GM10847 (cell line): ENCODE data around the gene RILPL2.
A peak's percentile ranks its signal among the peaks of the same experiment; 100 is the strongest.

ENCODE experiments used
- POLR2A ChIP-seq: IDR thresholded peaks from 2 replicates; pipeline ENCODE4 v1.6.1; 2011; ENCODE audit not compliant: insufficient read length; ENCODE audit errors: extremely low read depth

Gene RILPL2

GRCh38 chr12:123457980-123458779 is 21.7 kb upstream of the RILPL2 start, which contains the start of gene SNRNP35:
TSS of gene SNRNP35 (plus strand) at chr12:123458139. CDS start at chr12:123465541, 7,402 bp downstream.
- peak; percentile 61 for TF ChIP-seq POLR2A

DNA sequence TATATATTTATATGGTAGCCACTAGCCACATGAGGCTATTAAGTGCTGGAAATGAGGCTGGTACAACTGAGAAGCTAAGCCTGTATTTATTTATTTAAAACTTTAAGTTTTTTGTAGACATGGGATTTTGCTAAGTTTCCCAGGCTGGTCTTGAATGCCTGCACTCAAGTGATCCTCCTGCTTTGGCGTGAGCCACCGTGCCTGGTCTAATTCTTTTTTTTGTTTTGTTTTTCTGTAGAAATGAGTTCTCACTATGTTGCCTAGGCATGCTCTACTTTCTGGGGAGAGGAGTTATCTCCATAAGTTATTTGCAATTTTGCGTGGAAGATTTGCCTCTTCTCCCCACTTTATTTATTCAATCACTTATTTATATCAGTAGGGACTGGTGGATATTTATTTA is 16.7 kb upstream of the RILPL2 start:
- no peak for TF ChIP-seq POLR2A

DNA sequence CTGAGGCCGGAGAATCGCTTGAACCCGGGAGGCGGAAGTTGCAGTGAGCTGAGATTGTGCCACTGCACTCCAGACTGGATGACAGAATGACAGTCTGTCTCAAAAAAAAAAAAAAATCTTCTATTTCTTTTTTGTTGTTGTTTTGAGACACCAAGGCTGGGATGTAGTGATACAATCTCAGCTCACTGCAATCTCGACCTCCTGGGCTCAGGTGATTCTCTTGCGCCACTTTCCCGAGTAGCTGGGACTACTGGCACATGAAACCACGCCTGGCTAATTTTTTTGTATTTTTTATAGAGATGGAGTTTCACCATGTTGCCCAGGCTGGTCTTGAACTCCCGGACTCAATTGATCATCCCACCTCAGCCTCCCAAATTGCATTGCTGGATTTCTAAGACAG is 14.2 kb upstream of the RILPL2 start:
- TF ChIP-seq POLR2A: no peak

GRCh38 chr12:123449856-123450255 is 13.4 kb upstream of the RILPL2 start:
- TF ChIP-seq POLR2A: no peak

- TF ChIP-seq POLR2A: no peak
These were observed 12.8 kb upstream of the RILPL2 start for GRCh38 chr12:123449249-123449733.

- no peak for TF ChIP-seq POLR2A
These were observed 9.8 kb upstream of the RILPL2 start for GRCh38 chr12:123446333-123446713.

DNA sequence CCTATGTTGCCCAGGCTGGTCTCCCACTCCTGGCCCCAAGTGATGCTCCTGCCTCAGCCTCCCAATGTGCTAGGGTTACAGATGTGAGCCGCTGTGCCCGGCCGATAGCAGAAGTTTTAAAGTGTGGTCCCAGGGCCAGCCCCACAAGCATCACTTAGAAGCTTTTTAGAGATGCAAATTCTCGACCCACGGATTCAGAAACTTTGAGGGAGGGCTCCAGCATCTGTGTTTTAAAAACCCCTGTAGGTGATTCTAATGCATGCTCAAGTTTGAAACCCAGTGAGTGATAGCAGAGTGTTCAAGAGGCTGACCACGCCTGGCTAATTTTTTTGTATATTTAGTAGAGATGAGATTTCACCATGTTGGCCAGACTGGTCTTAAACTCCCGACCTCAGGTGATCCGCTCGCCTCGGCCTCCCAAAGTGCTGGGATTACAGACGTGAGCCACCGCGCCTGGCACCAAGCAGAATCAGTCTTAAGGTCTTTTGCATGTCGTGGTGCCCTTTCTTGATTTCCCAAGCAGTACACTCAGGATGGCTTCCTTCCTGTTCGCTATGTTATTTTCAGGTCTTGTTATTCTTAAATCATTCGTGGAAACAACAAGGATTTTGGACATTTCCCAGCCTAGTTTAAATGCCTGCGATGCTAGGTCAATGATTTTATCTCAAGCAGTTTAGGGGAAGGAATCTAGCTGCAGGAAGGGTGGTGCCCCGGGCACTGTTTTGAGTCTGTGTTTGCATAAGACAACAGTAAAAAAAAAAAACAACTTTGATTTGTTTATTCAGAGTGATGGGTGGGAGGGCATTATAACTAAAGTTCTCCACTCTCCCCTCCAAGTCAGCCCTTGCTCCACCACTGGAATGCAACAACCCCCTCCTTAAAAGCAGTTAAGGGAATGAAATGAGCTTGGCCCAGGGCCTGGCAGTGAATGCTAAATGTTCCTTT is 9.2 kb upstream of the RILPL2 start:
- TF ChIP-seq POLR2A: no peak

DNA sequence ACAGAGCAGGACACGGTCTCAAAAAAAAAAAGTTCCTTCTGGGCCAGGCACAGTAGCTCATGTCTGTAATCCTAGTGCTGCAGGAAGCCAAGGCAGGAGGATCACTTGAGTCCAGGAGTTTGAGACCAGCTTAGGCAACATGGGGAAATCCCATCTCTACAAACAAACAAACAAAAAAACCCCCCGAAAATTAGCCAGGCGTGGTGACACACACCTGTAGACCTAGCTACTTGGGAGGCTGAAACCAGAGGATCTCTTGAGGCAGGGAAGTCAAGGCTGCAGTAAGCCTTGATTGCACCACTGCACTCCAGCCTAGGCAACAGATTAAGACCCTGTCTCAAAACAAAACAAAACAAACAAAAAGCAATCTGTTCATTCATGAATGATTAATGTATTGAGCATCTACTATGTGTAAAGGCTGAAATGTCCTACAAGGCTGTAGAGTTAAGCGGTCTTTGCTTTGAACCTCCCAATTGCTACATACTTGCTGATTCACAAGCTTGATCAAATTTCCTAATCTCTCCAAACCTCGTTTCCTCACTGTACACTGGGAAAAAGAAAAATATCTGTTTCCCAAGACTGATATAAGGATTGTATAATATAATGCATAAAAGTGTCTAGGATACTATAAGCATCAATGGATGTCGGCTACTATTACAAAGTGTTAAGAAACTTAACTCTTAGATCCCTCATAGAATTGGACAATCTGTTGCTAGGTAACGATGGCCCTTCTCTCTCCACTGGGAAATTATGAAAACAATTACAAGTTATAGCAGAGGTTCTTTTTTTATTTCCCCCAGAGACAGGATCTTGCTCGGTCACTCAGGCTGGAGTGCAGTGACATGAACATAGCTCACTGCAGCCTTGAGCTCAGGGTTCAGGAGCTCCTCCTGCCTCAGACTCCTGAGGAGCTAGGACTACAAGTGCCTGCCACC is 7.9 kb upstream of the RILPL2 start:
- TF ChIP-seq POLR2A: no peak

DNA sequence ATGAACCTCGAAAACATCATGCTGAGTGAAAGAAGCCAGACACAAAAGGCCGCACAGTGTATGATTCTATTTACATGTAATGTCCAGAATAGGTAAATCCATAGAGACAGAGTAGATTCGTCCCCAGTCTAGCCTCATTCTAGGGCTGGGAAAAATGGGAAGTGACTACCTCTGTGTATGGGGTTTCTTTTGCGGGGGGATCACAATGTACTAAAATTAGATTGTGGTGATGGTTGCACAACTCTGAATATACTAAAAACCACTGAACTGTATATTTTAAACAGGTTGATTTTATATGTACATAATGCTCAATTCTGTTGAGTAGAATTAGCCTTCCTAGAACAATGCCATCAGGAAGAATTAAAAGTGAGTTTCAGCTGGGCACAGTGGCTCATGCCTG is 6.3 kb upstream of the RILPL2 start:
- no peak for TF ChIP-seq POLR2A

GRCh38 chr12:123441523-123442164 is 5.2 kb upstream of the RILPL2 start:
- TF ChIP-seq POLR2A: no peak

DNA sequence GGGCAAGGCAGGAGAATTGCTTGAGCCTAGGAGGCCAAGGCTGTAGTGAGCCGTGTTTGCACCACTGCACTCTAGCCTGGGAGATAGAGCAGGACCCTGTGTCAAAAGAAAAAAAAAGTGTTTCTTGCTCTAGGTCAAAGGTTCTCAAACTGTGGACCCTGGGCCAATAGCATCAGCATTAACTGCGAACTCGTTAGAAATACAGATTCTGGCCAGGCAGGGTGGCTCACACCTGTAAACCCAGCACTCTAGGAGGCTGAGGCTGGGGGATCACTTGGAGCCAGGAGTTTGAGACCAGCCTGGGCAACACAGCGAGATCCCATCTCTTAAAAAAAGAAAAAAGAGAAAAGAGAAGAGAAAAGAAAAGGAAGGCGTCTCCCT is 858 bp downstream of the RILPL2 start:
- no peak for TF ChIP-seq POLR2A

- TF ChIP-seq POLR2A: no peak
These were observed 2.9 kb downstream of the RILPL2 start for GRCh38 chr12:123433615-123434014.

DNA sequence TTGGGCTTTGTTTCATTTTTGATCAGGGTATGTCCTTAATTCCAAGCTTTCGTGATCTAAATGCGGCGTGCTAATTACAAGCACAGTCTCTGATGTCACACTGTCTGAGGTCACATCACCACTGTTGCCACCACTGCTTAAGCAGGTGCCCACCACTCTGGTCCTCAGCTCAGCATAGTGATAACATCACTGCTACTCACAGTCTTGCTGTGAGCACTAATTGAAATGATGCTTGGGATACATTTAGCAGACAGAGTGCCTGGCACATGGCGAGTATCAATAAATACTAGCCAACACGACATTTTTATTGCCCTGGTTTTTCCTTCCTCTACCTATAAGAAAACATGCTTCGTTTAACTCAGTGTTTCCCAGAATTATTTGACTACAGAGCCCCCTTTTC is 7.9 kb downstream of the RILPL2 start:
- no peak for TF ChIP-seq POLR2A

DNA sequence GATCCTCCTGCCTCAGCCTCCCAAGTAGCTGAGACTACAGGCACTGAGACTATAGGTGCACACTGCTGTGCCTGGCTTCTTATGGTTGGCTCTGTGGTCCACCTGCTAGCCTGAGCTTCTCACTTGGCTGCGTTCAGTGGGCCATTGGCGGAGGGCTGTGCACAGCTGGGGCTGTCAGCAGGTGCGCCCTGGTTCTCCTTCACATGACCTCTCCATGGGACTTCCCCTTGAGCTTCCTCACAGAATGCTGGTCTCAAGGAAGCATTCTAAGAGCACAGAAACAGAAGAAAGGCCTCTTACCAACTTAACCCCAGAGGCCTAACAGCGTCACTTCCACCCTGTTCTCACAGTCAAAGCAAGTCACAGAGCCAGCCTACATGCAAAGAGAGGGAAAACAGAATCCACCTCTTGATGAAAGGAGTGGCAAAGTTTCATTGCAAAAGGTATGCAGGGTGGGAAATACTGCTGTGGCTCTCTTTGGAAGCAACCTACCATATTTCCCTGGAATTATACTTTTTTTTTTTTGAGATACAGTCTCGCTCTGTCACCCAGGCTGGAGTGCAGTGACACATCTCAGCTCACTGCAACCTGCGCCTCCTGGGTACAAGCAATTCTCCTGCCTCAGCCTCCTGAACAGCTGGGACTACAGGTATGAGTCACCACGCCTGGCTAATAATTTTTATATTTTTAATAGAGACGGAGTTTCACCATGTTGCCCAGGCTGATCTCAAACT is 9.3 kb downstream of the RILPL2 start:
- TF ChIP-seq POLR2A: peak; percentile 19

DNA sequence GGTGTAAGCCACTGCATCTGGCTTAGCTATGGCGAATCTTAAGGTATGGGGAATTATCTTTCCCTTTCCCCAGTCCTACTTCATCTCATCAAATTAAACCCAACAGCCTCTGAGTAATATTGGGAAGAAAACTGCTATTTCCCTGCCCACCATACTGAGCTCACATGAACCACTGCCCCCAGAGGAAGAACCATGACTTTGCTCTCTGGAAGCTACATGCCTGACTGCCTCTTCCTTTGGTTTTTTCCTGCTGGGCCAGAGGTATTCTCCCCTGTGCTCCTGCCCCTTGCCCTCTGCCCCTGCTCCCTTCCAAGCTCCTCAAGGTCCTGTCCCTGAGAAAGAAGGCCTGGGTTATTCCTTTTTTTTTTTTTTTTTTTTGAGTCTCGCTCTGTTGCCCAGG is 15.2 kb downstream of the RILPL2 start:
- no peak for TF ChIP-seq POLR2A
